Choroid plexus epithelial cell (primary cell): ENCODE data around the gene GGPS1.
"Not testable (repeated sequence)": the region's sequence is repeated elsewhere in the genome, so short reads cannot be mapped to it uniquely, and the experiment has no call there.

Source experiments
- DNase-seq: peaks from one replicate; pipeline ENCODE4 v3.0.0-alpha.2; 2010; ENCODE audit warnings: low read depth
- H3K4me3 ChIP-seq: 2 replicates; pipeline ENCODE4 v1.5.1; 2011; ENCODE audit warnings: low read depth, mild to moderate bottlenecking, control low read depth, low read length, moderate library complexity
- CTCF ChIP-seq: conservative IDR thresholded peaks from 2 replicates; pipeline ENCODE4 v1.5.1; 2011; ENCODE audit warnings: low read depth, mild to moderate bottlenecking, control low read depth, inconsistent platforms, low read length, moderate library complexity

Gene GGPS1

GRCh38 chr1:235304549-235305451 lies 23.6 kb upstream of the GGPS1 start:
- peak; percentile 40 for DNase-seq
- no peak overlapping the region for H3K4me3 ChIP-seq
- no peak for TF ChIP-seq CTCF

- H3K4me3 ChIP-seq: no peak overlapping the region
- DNase-seq: no peak
- no peak for TF ChIP-seq CTCF
These were observed 20.9 kb upstream of the GGPS1 start for GRCh38 chr1:235307158-235308124.

GRCh38 chr1:235309206-235309605 lies 19.2 kb upstream of the GGPS1 start:
- not testable (repeated sequence) for H3K4me3 ChIP-seq, DNase-seq

GRCh38 chr1:235313262-235313661 lies 15.1 kb upstream of the GGPS1 start:
- H3K4me3 ChIP-seq: no peak overlapping the region
- DNase-seq: no peak
- no peak for TF ChIP-seq CTCF

GRCh38 chr1:235313931-235314678 lies 14.3 kb upstream of the GGPS1 start:
- DNase-seq: no peak
- no peak overlapping the region for H3K4me3 ChIP-seq
- TF ChIP-seq CTCF: no peak

- no peak for DNase-seq
- no peak overlapping the region for H3K4me3 ChIP-seq
- no peak for TF ChIP-seq CTCF
These were observed 13.2 kb upstream of the GGPS1 start for GRCh38 chr1:235315173-235315572.

GRCh38 chr1:235315735-235316134 lies 12.6 kb upstream of the GGPS1 start:
- no peak for DNase-seq
- H3K4me3 ChIP-seq: no peak overlapping the region
- peak; percentile 14 for TF ChIP-seq CTCF
